Mucosa of descending colon (tissue), 3 donors: Measurements from ENCODE around the gene VPS13D. TPM values are rescaled to one million over a fixed set of nuclear protein-coding genes. Genes with fewer than 3 reads are reported as not detected.

Experiments used
- ATAC-seq: fragments of 200-7000 bp; cut with Tn5 transposase; one replicate; pipeline ENCODE4 v1.9.1; 2020; ENCODE audit warnings: mild to moderate bottlenecking, moderate library complexity
- DNase-seq, 3 donors: peaks; one replicate each; pipeline ENCODE4 v3.0.0-alpha.2; 2020
- H3K36me3 ChIP-seq: fragments of 200-600 bp; one replicate; pipeline ENCODE4 v1.8.0; 2021; ENCODE audit warnings: low read depth, mild to moderate bottlenecking
- H3K4me1 ChIP-seq: fragments of 200-600 bp; one replicate; pipeline ENCODE4 v1.8.0; 2021; ENCODE audit warnings: low read depth, mild to moderate bottlenecking
- H3K4me3 ChIP-seq: fragments of 200-600 bp; one replicate; pipeline ENCODE4 v1.8.0; 2021; ENCODE audit warnings: mild to moderate bottlenecking
- H3K9me3 ChIP-seq: fragments of 200-600 bp; one replicate; pipeline ENCODE4 v1.8.0; 2021; ENCODE audit warnings: mild to moderate bottlenecking
- CTCF ChIP-seq: fragments of 200-600 bp; IDR thresholded peaks from one replicate; pipeline ENCODE4 v1.8.0; 2022; ENCODE audit warnings: antibody characterized with exemption, mild to moderate bottlenecking
- intact Hi-C, 2 donors: fragments of 100-400 bp; cut with DNase I in 1 of 2; cut with micrococcal nuclease in 1 of 2; formaldehyde crosslinking; loops; one replicate each; pipeline versions ENCODE4 v1.11.0 to v1.11.1; 2022; cut with DNase I, micrococcal nuclease
- total RNA-seq, 3 donors: library from RNA; stranded (reverse); fragmentation: NEBNext Ultra II Directional in 2 of 3; extraction: Animal tissue kit (Norgen Biotek cat#: 25700) in 2 of 3; gene quantifications; one replicate each; pipeline versions ENCODE4 v1.2.1 to v1.2.4, GENCODE V29; 2021 to 2023
- donor health status: DM: no; HTN: no; CAD: no; lungs with moderate emphysema.
- donor health status: DM: no; HTN: no; CAD: no.
- donor health status: DM: no; HTN: yes; CAD: no.

Gene VPS13D
- total RNA-seq, 3 donors from 2014 or later = 70.1 to 96.6 (median 96.6) TPM

- no peaks in the 10 kb centered on the region for H3K4me1 ChIP-seq
- no peak for ATAC-seq
- intact Hi-C loops = no loop called here
- DNase-seq = no peak
- TF ChIP-seq CTCF = no peak
- H3K9me3 ChIP-seq = no peaks in the 10 kb centered on the region
- H3K4me3 ChIP-seq = no peak overlapping the region
- H3K36me3 ChIP-seq = no peaks in the 10 kb centered on the region
Measured at GRCh38 chr1:12503709-12504108, 273.9 kb downstream of the VPS13D start.

GRCh38 chr1:12504601-12505000 is 274.8 kb downstream of the VPS13D start:
- Histone ChIP-seq H3K4me3 (no peak overlapping the region), H3K36me3 (no peaks in the 10 kb centered on the region), H3K9me3 (no peaks in the 10 kb centered on the region), H3K4me1 (no peaks in the 10 kb centered on the region)
- DNase-seq (no peak), ATAC-seq (no peak)
- intact Hi-C loops = no loop called here
- TF ChIP-seq CTCF = no peak

- ATAC-seq = no peak
- H3K36me3 ChIP-seq = no peaks in the 10 kb centered on the region
- no peak for TF ChIP-seq CTCF
- H3K9me3 ChIP-seq = no peaks in the 10 kb centered on the region
- intact Hi-C loops = no loop called here
- no peak for DNase-seq
- H3K4me1 ChIP-seq = no peaks in the 10 kb centered on the region
- no peak overlapping the region for H3K4me3 ChIP-seq
Measured at GRCh38 chr1:12505231-12505630, 275.4 kb downstream of the VPS13D start.

- no peaks in the 10 kb centered on the region for H3K4me1 ChIP-seq
- no peaks in the 10 kb centered on the region for H3K9me3 ChIP-seq
- DNase-seq = no peak
- H3K36me3 ChIP-seq = no peaks in the 10 kb centered on the region
- no peak for ATAC-seq
- intact Hi-C loops = no loop called here
- no peak for TF ChIP-seq CTCF
- H3K4me3 ChIP-seq = no peak overlapping the region
Measured at GRCh38 chr1:12505639-12506280, 275.9 kb downstream of the VPS13D start.

GRCh38 chr1:12506281-12507280 is 276.8 kb downstream of the VPS13D start:
- Histone ChIP-seq H3K36me3 (no peaks in the 10 kb centered on the region), H3K9me3 (no peaks in the 10 kb centered on the region), H3K4me1 (no peaks in the 10 kb centered on the region), H3K4me3 (no peak overlapping the region)
- ATAC-seq (no peak), DNase-seq (no peak)
- no peak for TF ChIP-seq CTCF
- intact Hi-C loops = no loop called here
